Prostate gland (tissue), 2 donors: Measurements from ENCODE around the gene TENT5A. TPM values are rescaled to one million over a fixed set of nuclear protein-coding genes. Genes with fewer than 3 reads are reported as not detected.

Experiments used
- DNase-seq: peaks from one replicate; pipeline ENCODE4 v3.0.0-alpha.2; 2019; ENCODE audit warnings: low spot score
- H3K27ac ChIP-seq, 2 donors: fragments of 200-600 bp; sonication (generic); 2 replicates each; pipeline ENCODE4 v1.5.1; 2017 to 2019
- H3K27me3 ChIP-seq: fragments of 200-600 bp; sonication (generic); replicated peaks from 2 replicates; pipeline ENCODE4 v1.5.1; 2019; ENCODE audit not compliant: insufficient read depth
- H3K36me3 ChIP-seq, 2 donors: fragments of 200-600 bp; sonication (generic); 1 replicate in 1 of 2; 2 replicates in 1 of 2; pipeline versions ENCODE4 v1.5.1 to v1.8.1; 2017 to 2019
- H3K4me1 ChIP-seq: fragments of 200-600 bp; sonication (generic); replicated peaks from 2 replicates; pipeline ENCODE4 v1.5.1; 2019
- H3K4me3 ChIP-seq, 2 donors: fragments of 200-600 bp; sonication (generic); 2 replicates each; pipeline ENCODE4 v1.5.1; 2017 to 2019
- H3K9me3 ChIP-seq: fragments of 200-600 bp; sonication (generic); 2 replicates; pipeline ENCODE4 v1.5.1; 2017
- CTCF ChIP-seq, 4 experiments: fragments of 200-600 bp in 2 of 4; fragments of 450-650 bp in 2 of 4; sonication (generic) in 2 of 4; IDR thresholded peaks; 1 replicate in 3 of 4; 2 replicates in 1 of 4; pipeline ENCODE4 v1.5.1; 2016 to 2019; ENCODE audit warnings: antibody characterized with exemption in 4 of 4, mild to moderate bottlenecking in 2 of 4, moderate library complexity in 2 of 4
- POLR2A ChIP-seq: fragments of 450-650 bp; IDR thresholded peaks from one replicate; pipeline ENCODE4 v1.6.1; 2016; ENCODE audit warnings: antibody characterized with exemption, mild to moderate bottlenecking
- POLR2AphosphoS5 ChIP-seq: sonication (generic); formaldehyde crosslinking; IDR thresholded peaks from one replicate; pipeline ENCODE4 v1.6.1; 2017; ENCODE audit warnings: antibody characterized with exemption
- WGBS: methylation state at CpG from one replicate; pipeline ENCODE4 v1.1.5; 2018; 5-methylcytosine and 5-hydroxymethylcytosine counted together
- intact Hi-C: fragments of 100-400 bp; cut with DNase I; formaldehyde crosslinking; loops from one replicate; pipeline ENCODE4 v1.14.2; 2022
- total RNA-seq, 2 donors: library from RNA; depleted of rRNA; stranded (reverse); fragments of >200 nt; gene quantifications; one replicate each; pipeline ENCODE4 v1.1.0, GENCODE V29; 2016

TENT5A gene
- total RNA-seq, 2 donors from 2014 or later = 11.9 to 12.0 TPM

GRCh38 chr6:81788748-81789147 is 36.3 kb upstream of the TENT5A start:
- no peak for DNase-seq
- intact Hi-C loops = no loop called here

GRCh38 chr6:81787313-81788068 is 35.0 kb upstream of the TENT5A start:
- Histone ChIP-seq H3K4me1 (no peaks in the 10 kb centered on the region), H3K27me3 (no peaks in the 10 kb centered on the region), H3K27ac (no peak overlapping the region), H3K36me3 (no peaks in the 10 kb centered on the region), H3K9me3 (no peaks in the 10 kb centered on the region), H3K4me3 (no peak overlapping the region)
- intact Hi-C loops = no loop called here
- TF ChIP-seq CTCF (IDR thresholded peaks at IDR 0.05) (no peak), POLR2AphosphoS5 (no peak), POLR2A (no peak)
- DNase-seq = no peak
- 47% methylated on average over 3 of the region's 3 CpGs for WGBS

More at GRCh38 chr6:81788748-81789147, 36.3 kb upstream of the TENT5A start:
- Histone ChIP-seq H3K4me1 (no peaks in the 10 kb centered on the region), H3K9me3 (no peaks in the 10 kb centered on the region), H3K4me3 (no peak overlapping the region), H3K27me3 (no peaks in the 10 kb centered on the region), H3K36me3 (no peaks in the 10 kb centered on the region), H3K27ac (no peak overlapping the region)
- no peak for TF ChIP-seq CTCF (IDR thresholded peaks at IDR 0.05)
- no peak for TF ChIP-seq POLR2AphosphoS5
- TF ChIP-seq POLR2A = no peak

- WGBS = 95% methylated on average over 1 of the region's 1 CpG
Measured at GRCh38 chr6:81786150-81786549, 33.7 kb upstream of the TENT5A start.

GRCh38 chr6:81785377-81785776 is 32.9 kb upstream of the TENT5A start:
- Histone ChIP-seq H3K4me3 (no peak overlapping the region), H3K9me3 (no peaks in the 10 kb centered on the region), H3K27me3 (no peaks in the 10 kb centered on the region), H3K36me3 (no peaks in the 10 kb centered on the region), H3K4me1 (no peaks in the 10 kb centered on the region), H3K27ac (no peak overlapping the region)
- TF ChIP-seq POLR2AphosphoS5 (no peak), CTCF (IDR thresholded peaks at IDR 0.05) (no peak), POLR2A (no peak)
- no peak for DNase-seq
- WGBS = 63% methylated on average over 2 of the region's 2 CpGs
- intact Hi-C loops = no loop called here

More at GRCh38 chr6:81786150-81786549, 33.7 kb upstream of the TENT5A start:
- Histone ChIP-seq H3K27me3 (no peaks in the 10 kb centered on the region), H3K4me3 (no peak overlapping the region), H3K9me3 (no peaks in the 10 kb centered on the region), H3K36me3 (no peaks in the 10 kb centered on the region), H3K27ac (no peak overlapping the region), H3K4me1 (no peaks in the 10 kb centered on the region)
- TF ChIP-seq CTCF (IDR thresholded peaks at IDR 0.05) (no peak), POLR2AphosphoS5 (no peak), POLR2A (no peak)
- intact Hi-C loops = no loop called here
- no peak for DNase-seq

GRCh38 chr6:81783893-81784292 is 31.4 kb upstream of the TENT5A start:
- H3K27me3 ChIP-seq = no peaks in the 10 kb centered on the region
- no peaks in the 10 kb centered on the region for H3K4me1 ChIP-seq
- TF ChIP-seq POLR2AphosphoS5 (no peak), POLR2A (no peak), CTCF (IDR thresholded peaks at IDR 0.05) (no peak)
- H3K4me3 ChIP-seq = no peak overlapping the region
- no peak overlapping the region for H3K27ac ChIP-seq
- WGBS = 81% methylated on average over 2 of the region's 2 CpGs
- no peaks in the 10 kb centered on the region for H3K36me3 ChIP-seq
- no peaks in the 10 kb centered on the region for H3K9me3 ChIP-seq
- no peak for DNase-seq
- intact Hi-C loops = no loop called here
